Endothelial cell of umbilical vein (primary cell): Measurements from ENCODE around the gene MRPS27. TPM values are rescaled to one million over a fixed set of nuclear protein-coding genes. Genes with fewer than 3 reads are reported as not detected.

ENCODE experiments used
- BruUV-seq: library from RNA; stranded (reverse); fragments of 400-500 nt; replicated peaks from 2 replicates; lab custom pipeline; 2021; lab: Mats Ljungman, UMichigan
- CTCF ChIA-PET: fragments of 300-600, 350-600 bp; sonication (Branson Sonifier 250); formaldehyde crosslinking; loops from one replicate; lab custom pipeline; 2021; ENCODE audit warnings: antibody characterized with exemption, inconsistent platforms; lab: Charles Lee
- POLR2A ChIA-PET: fragments of 300-600, 350-600 bp; sonication (Branson Sonifier 250); formaldehyde crosslinking; loops from one replicate; lab custom pipeline; 2021; ENCODE audit warnings: antibody characterized with exemption, inconsistent platforms; lab: Charles Lee
- DNase-seq: peaks from one replicate; pipeline ENCODE4 v3.0.0-alpha.2; 2011; ENCODE audit warnings: low read depth, low spot score
- FAIRE-seq: peaks from 2 replicates; lab custom pipeline; 2011; peaks lifted over from hg19 to GRCh38; lab: Jason Lieb, UNC
- H2AFZ ChIP-seq: 2 replicates; pipeline ENCODE4 v1.6.0; 2012; ENCODE audit warnings: low read depth, low read length, control low read depth, inconsistent platforms
- H3K27ac ChIP-seq: 2 replicates; pipeline ENCODE4 v1.5.1; 2011; ENCODE audit warnings: low read depth, mild to moderate bottlenecking, control low read depth, low read length, moderate library complexity; ENCODE audit not compliant: insufficient read depth
- H3K27me3 ChIP-seq, 2 experiments: 2 replicates each; pipeline versions ENCODE4 v1.6.0 to v1.6.1; 2011; ENCODE audit warnings: low read length in 2 of 2, mixed read lengths in 1 of 2; ENCODE audit not compliant: control insufficient read depth in 2 of 2, insufficient read depth in 2 of 2
- H3K36me3 ChIP-seq, 2 experiments: 2 replicates in 1 of 2; 3 replicates in 1 of 2; pipeline ENCODE4 v1.5.1; 2011; ENCODE audit warnings: low read length in 2 of 2, mild to moderate bottlenecking in 1 of 2, moderate library complexity in 1 of 2; ENCODE audit not compliant: control insufficient read depth in 2 of 2, insufficient read depth in 2 of 2; ENCODE audit errors: extremely low read depth in 1 of 2
- H3K4me1 ChIP-seq: 3 replicates; pipeline ENCODE4 v1.5.1; 2011; ENCODE audit warnings: mild to moderate bottlenecking, low read length; ENCODE audit not compliant: control insufficient read depth, insufficient read depth; ENCODE audit errors: extremely low read depth
- H3K4me2 ChIP-seq: 2 replicates; pipeline ENCODE4 v1.6.1; 2011; ENCODE audit warnings: low read length, control low read depth, mixed read lengths; ENCODE audit not compliant: insufficient read depth
- H3K4me3 ChIP-seq, 3 experiments: fragments of 200-600 bp in 1 of 3; sonication (generic), shearing (Covaris generic) in 1 of 3; replicated peaks in 1 of 3; 2 replicates each; pipeline ENCODE4 v1.5.1; 2011 to 2016; ENCODE audit warnings: control low read depth in 3 of 3, low read length in 3 of 3, mild to moderate bottlenecking in 2 of 3, inconsistent platforms in 1 of 3, low read depth in 1 of 3, moderate library complexity in 1 of 3; ENCODE audit not compliant: insufficient read depth in 1 of 3
- H3K79me2 ChIP-seq: 2 replicates; pipeline ENCODE4 v1.6.0; 2012; ENCODE audit warnings: low read length, inconsistent platforms; ENCODE audit not compliant: control insufficient read depth, insufficient read depth
- H3K9ac ChIP-seq: replicated peaks from 2 replicates; pipeline ENCODE3; 2011; ENCODE audit warnings: low read length, control low read depth; ENCODE audit not compliant: insufficient read depth; ENCODE audit errors: extremely low read depth
- H3K9me1 ChIP-seq: replicated peaks from 3 replicates; pipeline ENCODE4 v1.6.0; 2011; ENCODE audit warnings: mild to moderate bottlenecking, low read length; ENCODE audit not compliant: control insufficient read depth, insufficient read depth; ENCODE audit errors: extremely low read depth
- H3K9me3 ChIP-seq: replicated peaks from 2 replicates; pipeline ENCODE4 v1.5.1; 2012; ENCODE audit warnings: low read length, inconsistent platforms; ENCODE audit not compliant: control insufficient read depth, insufficient read depth
- H4K20me1 ChIP-seq: replicated peaks from 2 replicates; pipeline ENCODE3; 2011; ENCODE audit warnings: mild to moderate bottlenecking, low read length; ENCODE audit not compliant: control insufficient read depth, insufficient read depth; ENCODE audit errors: extremely low read depth
- EZH2 ChIP-seq: IDR thresholded peaks from 2 replicates; pipeline ENCODE4 v1.6.1; 2012; ENCODE audit warnings: borderline replicate concordance, low read depth, mild to moderate bottlenecking, moderate library complexity, low read length, inconsistent platforms; ENCODE audit not compliant: severe bottlenecking
- FOS ChIP-seq: IDR thresholded peaks from 2 replicates; pipeline ENCODE4 v1.6.1; 2011; ENCODE audit warnings: mild to moderate bottlenecking, low read length, moderate library complexity, borderline replicate concordance; ENCODE audit not compliant: insufficient read depth
- GATA2 ChIP-seq: IDR thresholded peaks from 2 replicates; pipeline ENCODE4 v1.7.0; 2011; ENCODE audit warnings: low read depth, mild to moderate bottlenecking, moderate library complexity, mixed read lengths, low read length; ENCODE audit not compliant: insufficient read length, insufficient read depth
- JUN ChIP-seq: IDR thresholded peaks from 2 replicates; pipeline ENCODE4 v1.6.1; 2011; ENCODE audit warnings: borderline replicate concordance, low read depth; ENCODE audit not compliant: insufficient read length, insufficient read depth
- MYC ChIP-seq: IDR thresholded peaks from one replicate; pipeline ENCODE4 v1.6.1; 2011; ENCODE audit warnings: mild to moderate bottlenecking, low read depth, low read length
- POLR2A ChIP-seq: IDR thresholded peaks from 2 replicates; pipeline ENCODE4 v1.6.1; 2012; ENCODE audit warnings: low read depth, mild to moderate bottlenecking, control low read depth, low read length
- POLR2AphosphoS5 ChIP-seq: IDR thresholded peaks from 2 replicates; pipeline ENCODE4 v1.6.1; 2012; ENCODE audit warnings: low read depth, mild to moderate bottlenecking, control low read depth, low read length, moderate library complexity; ENCODE audit not compliant: insufficient read depth
- dilution Hi-C: fragments of 300-500 bp; cut with MboI; formaldehyde crosslinking; loops from one replicate; pipeline ENCODE4 v1.15.0; 2019; ENCODE audit warnings: low sequenced_read_pairs; ENCODE audit not compliant: extremely low pct_ligation_motif_present
- intact Hi-C: fragments of 100-400 bp; cut with micrococcal nuclease; formaldehyde crosslinking; loops from one replicate; pipeline ENCODE4 v1.10.0; 2022
- polyA plus RNA-seq, 4 experiments: library from polyadenylated mRNA; depleted of rRNA in 3 of 4; stranded (reverse) in 3 of 4; unstranded in 1 of 4; fragments of >200 nt; gene quantifications; 2 replicates each; pipeline versions ENCODE4 v1.2.1 to v1.2.3, GENCODE V29; 2011 to 2012; ENCODE audit warnings: missing spikeins in 1 of 4
- total RNA-seq: library from RNA; stranded (reverse); gene quantifications from 2 replicates; pipeline ENCODE4 v1.2.3, GENCODE V29; 2021
- TF ChIP-seq, protein P1 (sequence below): IDR thresholded peaks from 2 replicates; pipeline ENCODE4 v1.6.1; 2011; ENCODE audit not compliant: insufficient read depth, insufficient read length
- TF ChIP-seq, protein P2 (sequence below), 2 donors: IDR thresholded peaks; 1 replicate in 1 of 2; 2 replicates in 1 of 2; pipeline ENCODE4 v1.5.1; 2011; ENCODE audit warnings: low read length in 2 of 2, mild to moderate bottlenecking in 2 of 2, moderate library complexity in 2 of 2, control low read depth in 1 of 2, inconsistent platforms in 1 of 2, low read depth in 1 of 2; ENCODE audit not compliant: insufficient read depth in 1 of 2; ENCODE audit errors: extremely low read depth in 1 of 2

MRPS27 gene
- total and polyA plus RNA-seq, 2 donors (not counting 3 experiments of a cell fraction or from before 2014, with no cell fraction given): 56.0 to 67.1 TPM

DNA sequence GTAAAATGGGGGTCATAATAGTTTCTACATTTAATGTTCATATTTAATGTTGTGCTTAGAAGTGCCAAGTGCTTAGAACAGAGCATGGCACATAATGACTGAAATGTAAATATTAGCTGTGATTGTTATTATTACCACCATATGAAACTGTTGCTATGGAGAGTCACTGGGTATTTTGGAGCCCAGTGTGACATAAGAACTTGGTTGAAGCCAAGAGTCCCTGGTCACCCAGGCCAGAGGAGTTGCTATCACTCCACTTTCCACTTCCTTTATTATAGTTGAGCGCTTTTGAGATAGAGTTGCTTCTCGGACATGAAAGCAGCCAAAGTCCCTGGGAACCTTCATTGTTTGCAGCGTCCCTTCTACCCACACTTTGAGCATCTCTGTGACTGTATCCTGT is 135.6 kb downstream of the MRPS27 start:
- intact Hi-C loops: no loop called here
- no peaks in the 10 kb centered on the region for H3K27me3 ChIP-seq
- no peak for DNase-seq
- H3K4me1 ChIP-seq: no peaks in the 10 kb centered on the region
- TF ChIP-seq, protein P1, sequence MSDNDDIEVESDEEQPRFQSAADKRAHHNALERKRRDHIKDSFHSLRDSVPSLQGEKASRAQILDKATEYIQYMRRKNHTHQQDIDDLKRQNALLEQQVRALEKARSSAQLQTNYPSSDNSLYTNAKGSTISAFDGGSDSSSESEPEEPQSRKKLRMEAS: no peak
- FAIRE-seq: no peak
- no peak overlapping the region for H3K9ac ChIP-seq
- peaks cover 51% of the 10 kb centered on the region for H3K79me2 ChIP-seq
- H3K9me3 ChIP-seq: no peaks in the 10 kb centered on the region
- no peak overlapping the region for H3K27ac ChIP-seq
- no peaks in the 10 kb centered on the region for H3K9me1 ChIP-seq
- ChIA-PET POLR2A (no interaction called here), CTCF (no interaction called here)
- dilution Hi-C loops: no loop called here
- BruUV-seq: no TSS peak
- H3K4me2 ChIP-seq: no peak overlapping the region
- no peak overlapping the region for H3K4me3 ChIP-seq
- H4K20me1 ChIP-seq: peaks cover 5% of the 10 kb centered on the region
- H3K36me3 ChIP-seq: peaks cover 19 to 34% of the 10 kb centered on the region in 2 experiments
- H2AFZ ChIP-seq: no peak overlapping the region

DNA sequence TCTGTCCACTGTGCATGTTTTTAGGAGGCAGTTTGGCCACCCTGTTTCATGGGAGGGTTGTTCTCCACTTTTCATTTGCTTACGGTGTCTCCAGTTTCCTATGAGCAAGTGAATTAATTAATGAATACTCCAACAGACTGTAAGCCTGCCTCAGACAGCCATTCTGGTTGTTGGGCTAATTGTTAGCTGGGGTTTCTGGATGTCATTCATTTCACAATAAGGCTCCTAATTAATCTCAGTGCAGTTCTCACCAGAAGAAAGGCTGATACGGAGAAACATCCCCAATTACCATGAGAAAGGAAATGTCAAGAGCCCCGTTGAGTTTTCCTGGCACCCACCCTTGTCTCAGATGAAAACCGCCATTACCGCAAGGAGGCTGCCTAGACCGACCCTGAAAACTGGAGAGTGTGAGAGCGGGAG is 136.9 kb downstream of the MRPS27 start:
- dilution Hi-C loops: no loop called here
- Histone ChIP-seq H3K9me3 (no peaks in the 10 kb centered on the region), H3K4me2 (no peak overlapping the region), H3K9ac (no peak overlapping the region), H3K36me3 (peaks cover 16 to 32% of the 10 kb centered on the region in 2 experiments), H3K27me3 (no peaks in the 10 kb centered on the region), H4K20me1 (peaks cover 5% of the 10 kb centered on the region), H2AFZ (no peak overlapping the region), H3K4me3 (no peak overlapping the region), H3K79me2 (peaks cover 59% of the 10 kb centered on the region), H3K9me1 (no peaks in the 10 kb centered on the region), H3K27ac (no peak overlapping the region), H3K4me1 (no peaks in the 10 kb centered on the region)
- BruUV-seq: no TSS peak
- ChIA-PET CTCF (no interaction called here), POLR2A (no interaction called here)
- TF ChIP-seq, protein P2, sequence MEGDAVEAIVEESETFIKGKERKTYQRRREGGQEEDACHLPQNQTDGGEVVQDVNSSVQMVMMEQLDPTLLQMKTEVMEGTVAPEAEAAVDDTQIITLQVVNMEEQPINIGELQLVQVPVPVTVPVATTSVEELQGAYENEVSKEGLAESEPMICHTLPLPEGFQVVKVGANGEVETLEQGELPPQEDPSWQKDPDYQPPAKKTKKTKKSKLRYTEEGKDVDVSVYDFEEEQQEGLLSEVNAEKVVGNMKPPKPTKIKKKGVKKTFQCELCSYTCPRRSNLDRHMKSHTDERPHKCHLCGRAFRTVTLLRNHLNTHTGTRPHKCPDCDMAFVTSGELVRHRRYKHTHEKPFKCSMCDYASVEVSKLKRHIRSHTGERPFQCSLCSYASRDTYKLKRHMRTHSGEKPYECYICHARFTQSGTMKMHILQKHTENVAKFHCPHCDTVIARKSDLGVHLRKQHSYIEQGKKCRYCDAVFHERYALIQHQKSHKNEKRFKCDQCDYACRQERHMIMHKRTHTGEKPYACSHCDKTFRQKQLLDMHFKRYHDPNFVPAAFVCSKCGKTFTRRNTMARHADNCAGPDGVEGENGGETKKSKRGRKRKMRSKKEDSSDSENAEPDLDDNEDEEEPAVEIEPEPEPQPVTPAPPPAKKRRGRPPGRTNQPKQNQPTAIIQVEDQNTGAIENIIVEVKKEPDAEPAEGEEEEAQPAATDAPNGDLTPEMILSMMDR (IDR thresholded peaks at IDR 0.05; ENCODE audit: extremely low read depth in 1 of 2, insufficient read depth in 1 of 2, low read depth in 1 of 2, low read length in 2 of 2): no peak
- TF ChIP-seq MYC (no peak), EZH2 (no peak), GATA2 (no peak), POLR2A (no peak), FOS (no peak), POLR2AphosphoS5 (no peak), JUN (no peak)
- TF ChIP-seq, protein P1: no peak
- no peak for FAIRE-seq
- intact Hi-C loops: no loop called here
- no peak for DNase-seq
